ENCODE data around the gene SLC8B1. TPM values are rescaled to one million over a fixed set of nuclear protein-coding genes. Genes with fewer than 3 reads are reported as not detected.

Gene SLC8B1
- total RNA-seq, 1 experiment from 2014 or later = 13.0 TPM

- DNase-seq = no peak
- no peaks in the 10 kb centered on the region for H3K4me1 Mint-ChIP-seq (ENCODE audit: low read depth, unreplicated experiment)
- intact Hi-C loops (cut with micrococcal nuclease; ENCODE audit: unreplicated experiment) = no loop called here
- Histone ChIP-seq H3K9me3 (no peaks in the 10 kb centered on the region), H3K27me3 (replicated peaks; ENCODE audit: control insufficient read depth, insufficient read depth, low read length) (no peaks in the 10 kb centered on the region), H3K4me1 (no peaks in the 10 kb centered on the region), H3K4me3 (ENCODE audit: low read depth, low read length) (no peak overlapping the region), H3K36me3 (ENCODE audit: control insufficient read depth, insufficient read depth, low read length) (no peaks in the 10 kb centered on the region)
- no peaks in the 10 kb centered on the region for H3K36me3 Mint-ChIP-seq (ENCODE audit: insufficient read depth, unreplicated experiment)
- no peak overlapping the region for H3K4me3 Mint-ChIP-seq (ENCODE audit: unreplicated experiment)
- no peaks in the 10 kb centered on the region for H3K9me3 Mint-ChIP-seq (ENCODE audit: unreplicated experiment)
- ChIA-PET CTCF (no interaction called here), POLR2A (no interaction called here)
- TF ChIP-seq, protein P1, sequence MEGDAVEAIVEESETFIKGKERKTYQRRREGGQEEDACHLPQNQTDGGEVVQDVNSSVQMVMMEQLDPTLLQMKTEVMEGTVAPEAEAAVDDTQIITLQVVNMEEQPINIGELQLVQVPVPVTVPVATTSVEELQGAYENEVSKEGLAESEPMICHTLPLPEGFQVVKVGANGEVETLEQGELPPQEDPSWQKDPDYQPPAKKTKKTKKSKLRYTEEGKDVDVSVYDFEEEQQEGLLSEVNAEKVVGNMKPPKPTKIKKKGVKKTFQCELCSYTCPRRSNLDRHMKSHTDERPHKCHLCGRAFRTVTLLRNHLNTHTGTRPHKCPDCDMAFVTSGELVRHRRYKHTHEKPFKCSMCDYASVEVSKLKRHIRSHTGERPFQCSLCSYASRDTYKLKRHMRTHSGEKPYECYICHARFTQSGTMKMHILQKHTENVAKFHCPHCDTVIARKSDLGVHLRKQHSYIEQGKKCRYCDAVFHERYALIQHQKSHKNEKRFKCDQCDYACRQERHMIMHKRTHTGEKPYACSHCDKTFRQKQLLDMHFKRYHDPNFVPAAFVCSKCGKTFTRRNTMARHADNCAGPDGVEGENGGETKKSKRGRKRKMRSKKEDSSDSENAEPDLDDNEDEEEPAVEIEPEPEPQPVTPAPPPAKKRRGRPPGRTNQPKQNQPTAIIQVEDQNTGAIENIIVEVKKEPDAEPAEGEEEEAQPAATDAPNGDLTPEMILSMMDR (IDR thresholded peaks at IDR 0.05; ENCODE audit: insufficient read depth in 1 of 2, low read depth in 1 of 2, low read length in 1 of 2, severe bottlenecking in 1 of 2, unreplicated experiment in 1 of 2) = no peak
- no TSS peak for BruUV-seq (replicated peaks)
- peaks cover 3% of the 10 kb centered on the region for H3K27me3 Mint-ChIP-seq (ENCODE audit: insufficient read depth, unreplicated experiment)
- H3K27ac Mint-ChIP-seq (ENCODE audit: unreplicated experiment) = no peak overlapping the region
Measured at GRCh38 chr12:113348849-113349536, 14.1 kb upstream of the SLC8B1 start.

GRCh38 chr12:113347892-113348291 lies 13.0 kb upstream of the SLC8B1 start:
- POLR2A ChIA-PET = no interaction called here
- CTCF ChIA-PET = interaction anchor here (0.6 kb wide), 1 partner anchor 13 kb away, joined by 4 read pairs; the partner anchor contains the start of gene SLC8B1
- H3K27ac Mint-ChIP-seq (ENCODE audit: unreplicated experiment) = no peak overlapping the region
- H3K36me3 ChIP-seq (ENCODE audit: control insufficient read depth, insufficient read depth, low read length) = no peaks in the 10 kb centered on the region
- no TSS peak for BruUV-seq (replicated peaks)
- intact Hi-C loops (cut with micrococcal nuclease; ENCODE audit: unreplicated experiment) = no loop called here
- DNase-seq = no peak
- H3K27me3 ChIP-seq (replicated peaks; ENCODE audit: control insufficient read depth, insufficient read depth, low read length) = no peaks in the 10 kb centered on the region
- TF ChIP-seq, protein P1 (IDR thresholded peaks at IDR 0.05; ENCODE audit: insufficient read depth in 1 of 2, low read depth in 1 of 2, low read length in 1 of 2, severe bottlenecking in 1 of 2, unreplicated experiment in 1 of 2) = no peak
- H3K9me3 Mint-ChIP-seq (ENCODE audit: unreplicated experiment) = no peaks in the 10 kb centered on the region
- H3K4me3 ChIP-seq (ENCODE audit: low read depth, low read length) = no peak overlapping the region
- no peaks in the 10 kb centered on the region for H3K4me1 ChIP-seq
- no peak overlapping the region for H3K4me3 Mint-ChIP-seq (ENCODE audit: unreplicated experiment)
- H3K9me3 ChIP-seq = no peaks in the 10 kb centered on the region
- peaks cover 3% of the 10 kb centered on the region for H3K27me3 Mint-ChIP-seq (ENCODE audit: insufficient read depth, unreplicated experiment)
- no peaks in the 10 kb centered on the region for H3K36me3 Mint-ChIP-seq (ENCODE audit: insufficient read depth, unreplicated experiment)
- no peaks in the 10 kb centered on the region for H3K4me1 Mint-ChIP-seq (ENCODE audit: low read depth, unreplicated experiment)

- H3K36me3 Mint-ChIP-seq (ENCODE audit: insufficient read depth, unreplicated experiment) = no peaks in the 10 kb centered on the region
- DNase-seq = no peak
- no peak overlapping the region for H3K27ac Mint-ChIP-seq (ENCODE audit: unreplicated experiment)
- H3K4me3 ChIP-seq (ENCODE audit: low read depth, low read length) = no peak overlapping the region
- no peaks in the 10 kb centered on the region for H3K4me1 Mint-ChIP-seq (ENCODE audit: low read depth, unreplicated experiment)
- TF ChIP-seq, protein P1 (IDR thresholded peaks at IDR 0.05; ENCODE audit: insufficient read depth in 1 of 2, low read depth in 1 of 2, low read length in 1 of 2, severe bottlenecking in 1 of 2, unreplicated experiment in 1 of 2) = no peak
- no peak overlapping the region for H3K4me3 Mint-ChIP-seq (ENCODE audit: unreplicated experiment)
- no TSS peak for BruUV-seq (replicated peaks)
- no peaks in the 10 kb centered on the region for H3K27me3 Mint-ChIP-seq (ENCODE audit: insufficient read depth, unreplicated experiment)
- no peaks in the 10 kb centered on the region for H3K9me3 ChIP-seq
- CTCF ChIA-PET = interaction anchor here (0.6 kb wide), 1 partner anchor 12 kb away, joined by 4 read pairs; the partner anchor contains the start of gene SLC8B1
- POLR2A ChIA-PET = no interaction called here
- H3K4me1 ChIP-seq = no peaks in the 10 kb centered on the region
- H3K9me3 Mint-ChIP-seq (ENCODE audit: unreplicated experiment) = no peaks in the 10 kb centered on the region
- intact Hi-C loops (cut with micrococcal nuclease; ENCODE audit: unreplicated experiment) = no loop called here
- H3K36me3 ChIP-seq (ENCODE audit: control insufficient read depth, insufficient read depth, low read length) = no peaks in the 10 kb centered on the region
- no peaks in the 10 kb centered on the region for H3K27me3 ChIP-seq (replicated peaks; ENCODE audit: control insufficient read depth, insufficient read depth, low read length)
Measured at GRCh38 chr12:113347107-113347506, 12.2 kb upstream of the SLC8B1 start.
